GM19395 (cell line): Measurements from ENCODE around the gene MFAP5.

Experiments
- ATAC-seq: cut with Tn5 transposase; IDR thresholded peaks from one replicate; pipeline ENCODE4 v1.9.1; 2021; ENCODE audit warnings: mild to moderate bottlenecking, moderate library complexity; ENCODE audit not compliant: unreplicated experiment

MFAP5 gene, protein sequence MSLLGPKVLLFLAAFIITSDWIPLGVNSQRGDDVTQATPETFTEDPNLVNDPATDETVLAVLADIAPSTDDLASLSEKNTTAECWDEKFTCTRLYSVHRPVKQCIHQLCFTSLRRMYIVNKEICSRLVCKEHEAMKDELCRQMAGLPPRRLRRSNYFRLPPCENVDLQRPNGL

DNA sequence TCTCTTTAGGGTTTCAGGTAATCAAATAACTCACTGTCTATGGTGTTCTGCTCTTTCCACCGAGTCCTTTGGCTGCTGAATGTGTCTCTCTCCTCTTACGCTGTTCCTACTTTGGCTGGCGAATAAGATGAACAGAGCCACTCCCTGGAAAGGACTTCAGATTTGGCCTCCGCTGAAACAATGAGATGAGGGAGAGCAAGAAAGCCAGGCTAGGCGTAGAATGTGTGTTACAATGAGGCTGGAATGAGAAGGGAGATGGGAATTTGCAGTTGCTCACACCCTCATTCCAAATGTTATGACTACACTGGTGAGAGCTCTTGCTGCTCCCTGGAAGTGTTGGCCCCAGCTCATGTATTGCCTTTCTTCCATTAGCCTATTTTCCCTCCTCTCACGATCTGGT lies at the start of gene MFAP5:
MFAP5 (minus strand) TSS at position 234 of the 400 bp plus-strand sequence. CDS start 722 bp downstream, outside the sequence.
- ATAC-seq = no peak

DNA sequence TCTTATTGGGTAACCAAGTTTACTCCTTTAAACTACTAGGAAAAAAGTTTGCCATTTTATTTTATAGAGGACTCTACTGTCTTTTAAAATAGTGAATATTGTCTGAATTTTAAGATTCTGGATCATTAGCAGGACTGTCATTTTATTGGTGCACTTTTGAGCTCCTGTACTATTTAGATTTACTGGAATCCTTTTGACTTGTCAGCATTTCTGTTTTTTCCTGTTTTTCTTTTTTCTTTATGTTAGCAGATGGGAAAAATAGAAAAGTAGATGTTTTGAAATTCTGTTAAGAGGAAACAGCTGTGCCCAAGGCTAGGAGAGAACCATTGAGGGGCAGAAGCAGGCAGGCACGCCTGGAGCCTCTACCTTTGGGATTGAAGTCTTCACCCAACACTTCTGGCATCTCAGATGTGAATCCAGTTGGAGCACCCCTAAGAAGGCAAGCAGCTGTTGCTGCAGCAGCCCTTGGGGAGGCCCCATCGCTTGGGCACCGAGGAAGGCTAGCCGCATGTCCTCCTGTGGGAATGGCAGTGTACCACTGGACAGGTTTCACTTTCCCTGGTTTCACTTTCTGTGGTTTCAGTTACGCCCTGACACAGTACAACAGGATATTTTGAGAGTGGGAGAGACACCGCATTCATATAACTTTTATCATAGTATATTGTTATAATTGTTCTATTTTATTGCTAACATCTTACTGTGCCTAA lies 46.7 kb upstream of the MFAP5 start:
- no peak for ATAC-seq

DNA sequence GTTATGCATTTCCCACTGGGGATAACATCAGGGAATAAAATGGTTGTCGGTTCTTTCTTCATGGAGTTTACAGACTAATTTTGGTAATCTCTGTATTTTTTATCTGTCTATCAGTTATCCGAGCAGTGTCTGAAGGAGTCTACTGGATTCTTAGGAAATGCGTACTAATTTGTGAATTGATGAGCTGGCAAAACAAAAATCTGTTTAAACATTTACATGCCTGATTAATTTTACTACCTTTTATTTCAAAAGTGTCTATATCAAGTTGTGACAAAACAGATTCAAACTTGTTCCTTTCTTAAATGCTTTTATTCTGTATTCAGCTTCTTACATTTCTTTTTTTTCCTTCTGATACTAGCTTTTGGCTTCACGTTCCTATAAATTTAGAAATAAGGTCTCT lies 39.5 kb upstream of the MFAP5 start:
- ATAC-seq = no peak

DNA sequence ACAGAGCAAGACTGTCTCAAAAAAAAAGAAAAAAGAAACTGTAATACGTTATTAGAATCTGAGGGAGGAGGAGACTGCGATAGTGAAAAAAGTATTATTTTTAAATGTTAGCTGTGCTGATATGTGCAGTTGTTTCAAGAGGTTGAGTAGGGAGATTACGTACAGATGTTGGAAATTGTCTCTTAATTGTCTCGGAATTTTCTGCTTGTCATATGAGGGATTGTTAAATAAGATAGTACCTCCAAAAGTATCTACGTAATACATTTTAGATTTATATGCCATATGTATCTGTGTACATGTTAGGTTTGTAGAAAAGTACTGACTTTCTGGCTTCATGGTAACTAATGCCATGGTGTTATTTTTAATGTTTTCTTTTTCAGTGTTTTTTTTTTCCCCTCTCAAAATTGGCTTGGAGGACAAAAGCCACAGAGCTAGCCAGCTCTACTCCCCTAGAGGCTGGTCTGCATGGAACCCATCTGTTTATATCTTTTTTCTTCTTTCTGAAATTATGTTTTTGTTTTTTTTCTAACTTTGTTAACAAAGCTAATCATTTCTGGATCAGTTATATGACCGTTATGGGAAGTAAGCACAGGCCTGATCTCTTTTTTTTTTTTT lies 38.5 kb upstream of the MFAP5 start:
- ATAC-seq = no peak

DNA sequence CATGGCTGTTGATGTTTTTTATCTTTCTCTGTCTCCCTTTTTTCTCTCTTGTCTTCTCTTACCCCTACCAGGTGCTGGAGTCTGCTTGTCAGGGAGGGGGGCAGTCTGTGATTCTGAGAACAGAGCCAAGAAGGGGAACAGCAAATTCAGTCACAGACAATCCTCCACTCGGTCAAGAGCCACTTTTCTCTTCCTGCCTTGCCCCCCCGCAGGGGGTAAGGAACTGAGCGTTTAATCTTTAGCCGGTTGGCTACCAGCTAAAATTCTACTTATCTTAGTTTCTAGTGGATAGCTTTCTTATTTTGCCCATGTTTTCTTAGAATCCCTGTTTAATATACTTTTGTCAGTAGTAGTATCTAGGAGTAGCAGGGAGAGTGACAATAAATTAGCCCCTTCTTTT lies 37.1 kb upstream of the MFAP5 start:
- no peak for ATAC-seq

DNA sequence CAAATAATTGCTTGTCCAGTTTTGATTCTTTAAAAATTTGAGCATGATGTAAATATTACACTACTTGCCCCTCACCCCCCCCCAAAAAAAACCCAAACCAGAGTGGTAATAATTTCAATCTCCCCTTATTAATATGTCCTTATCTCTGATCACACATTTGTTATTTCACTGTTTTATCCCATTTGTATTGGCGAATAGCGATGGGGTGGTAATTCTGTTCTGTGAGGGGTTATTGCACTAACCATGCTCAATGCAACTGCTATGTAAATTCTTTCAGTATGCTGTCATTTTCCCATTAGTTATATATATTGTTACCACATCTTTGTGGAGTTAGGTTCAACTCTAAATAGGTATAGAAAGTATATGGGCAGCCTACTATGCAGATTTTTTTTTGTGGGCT lies 36.3 kb upstream of the MFAP5 start:
- no peak for ATAC-seq

DNA sequence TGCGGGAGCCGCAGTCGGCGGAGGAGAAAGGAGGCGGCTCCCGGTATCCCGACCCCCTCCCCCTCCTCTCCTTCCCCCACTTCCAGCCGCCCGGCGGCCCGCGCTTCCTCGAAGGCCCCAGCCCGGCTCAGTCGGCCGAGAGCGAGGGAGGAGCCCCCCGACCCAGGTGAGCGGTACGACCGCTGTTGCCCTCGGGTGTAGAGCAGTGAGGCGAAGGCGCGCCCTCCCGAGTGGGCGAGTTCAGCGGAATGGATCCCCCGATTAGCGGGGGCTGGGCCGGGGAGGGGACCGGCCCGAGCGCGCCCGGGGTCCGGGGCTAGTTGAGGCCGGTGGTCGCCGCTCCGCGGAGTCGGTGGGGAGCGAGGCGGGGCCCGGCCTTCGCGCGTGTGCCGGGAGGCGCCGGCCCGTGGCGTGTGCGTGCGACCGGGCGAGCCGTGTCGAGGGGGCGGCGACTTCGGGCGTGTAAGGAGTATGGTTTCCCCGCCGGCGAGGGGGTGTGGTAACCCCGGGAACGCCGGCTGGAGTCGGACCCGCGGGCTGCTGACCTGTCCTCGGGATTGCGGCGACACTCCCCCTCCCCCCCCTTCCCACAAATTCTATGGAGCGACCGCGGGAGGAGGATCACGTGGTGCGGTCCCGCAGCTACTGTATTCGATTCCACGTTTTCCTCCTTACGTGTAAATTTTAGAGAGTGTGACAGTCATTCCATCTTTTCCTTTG lies 35.7 kb upstream of the MFAP5 start:
- ATAC-seq = peak; percentile 31

DNA sequence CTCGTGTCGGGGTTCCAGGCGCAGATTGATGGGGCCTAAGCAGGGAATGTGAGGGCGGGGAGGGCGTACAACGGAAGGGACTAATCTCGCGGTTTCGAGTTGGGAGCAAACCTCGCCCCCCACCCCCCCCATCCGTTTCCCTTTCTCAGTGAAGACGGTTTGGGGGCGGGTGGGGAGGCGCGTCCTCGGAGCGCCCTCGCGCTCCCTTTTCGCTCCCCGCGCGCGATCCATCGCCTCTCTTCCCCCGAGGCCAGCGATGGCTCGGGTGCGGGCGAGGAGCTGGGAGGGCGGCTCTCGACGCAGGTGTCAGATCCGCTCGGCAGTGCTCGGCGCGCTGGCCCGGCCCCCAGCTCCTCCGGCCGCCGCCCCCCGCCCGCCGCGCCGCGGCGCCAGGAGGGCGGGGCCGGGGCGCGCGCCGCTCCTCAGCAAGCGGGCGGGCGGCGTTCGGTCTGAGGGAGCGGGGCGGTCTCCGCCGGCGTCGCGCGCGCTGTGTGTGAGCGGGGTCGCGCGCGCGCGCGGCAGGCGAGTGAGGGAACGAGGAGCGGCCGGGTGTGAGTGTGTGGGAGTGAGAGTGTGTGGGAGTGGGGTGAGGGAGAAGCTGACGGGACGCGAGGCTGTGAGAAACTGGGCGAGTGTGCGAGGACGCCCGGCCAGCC lies 35.0 kb upstream of the MFAP5 start, which contains the start of gene RIMKLB:
RIMKLB (plus strand) TSS at position 516 of the 656 bp plus-strand sequence. CDS start 15,876 bp downstream, outside the sequence.
- peak; percentile 75 for ATAC-seq

DNA sequence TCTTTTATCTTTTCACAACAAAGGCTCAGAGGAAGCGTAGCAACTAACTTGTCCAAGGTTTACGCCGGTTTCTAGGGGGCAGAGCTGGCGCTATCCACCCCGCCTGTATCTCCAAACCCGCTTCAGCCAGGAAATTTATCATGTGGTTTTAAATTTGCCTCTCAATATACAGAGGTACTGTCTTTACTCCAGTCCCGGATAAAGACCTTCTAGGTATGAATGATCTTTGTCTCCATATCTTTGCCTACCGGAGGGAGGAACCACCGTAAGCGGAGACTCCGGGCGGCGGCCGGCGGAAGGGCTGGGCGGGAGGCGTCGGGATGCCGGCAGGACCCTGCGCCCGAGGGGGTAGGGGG lies 34.5 kb upstream of the MFAP5 start:
- peak; percentile 18 for ATAC-seq

DNA sequence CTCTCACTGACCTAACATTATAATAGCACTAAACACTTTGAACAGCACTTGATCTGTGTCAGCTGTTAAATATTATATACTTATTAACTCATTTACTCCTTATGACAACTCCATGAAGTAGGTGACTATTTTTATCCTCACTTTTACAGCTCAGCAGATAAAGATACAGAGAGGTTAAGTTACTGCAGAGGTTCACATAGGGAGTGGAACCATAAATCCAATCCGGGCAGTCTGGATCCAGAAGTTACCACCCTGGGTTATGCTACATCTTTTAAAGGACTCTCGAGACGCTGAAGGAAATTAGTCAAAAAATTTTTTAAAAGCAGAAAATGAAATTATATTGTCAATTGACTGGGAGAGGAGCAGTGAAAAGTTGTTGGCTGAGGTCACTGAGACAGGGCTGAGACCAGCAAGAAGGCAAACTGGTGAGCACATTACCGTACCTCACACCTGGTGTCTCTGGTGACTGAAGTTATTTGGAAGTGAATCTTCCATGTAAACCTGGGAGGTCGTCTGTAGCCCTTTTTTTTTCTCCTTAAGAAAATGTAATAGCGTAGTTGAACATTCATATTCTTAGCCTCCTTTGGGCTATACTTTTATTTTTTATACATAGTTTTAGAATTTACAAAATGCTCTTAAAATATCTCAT lies 33.9 kb upstream of the MFAP5 start:
- no peak for ATAC-seq

DNA sequence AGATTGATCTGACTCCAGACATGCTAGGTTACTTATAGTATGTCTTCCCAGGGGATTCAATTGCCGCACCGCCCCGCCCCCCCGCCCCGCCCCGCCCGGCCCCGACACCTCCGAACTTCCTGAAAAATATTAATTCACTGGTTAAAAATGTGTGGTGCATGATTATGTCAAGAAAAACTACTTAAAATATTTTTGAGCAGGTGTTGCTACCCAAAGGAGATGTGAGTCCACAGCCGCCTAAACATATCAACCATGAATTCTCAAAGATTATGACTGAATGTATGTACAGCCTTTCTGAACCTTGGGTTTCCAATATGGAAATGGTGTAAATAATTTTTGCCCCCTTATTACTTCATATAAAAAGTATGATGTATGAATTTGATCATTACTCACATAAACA lies 32.5 kb upstream of the MFAP5 start:
- ATAC-seq = no peak

DNA sequence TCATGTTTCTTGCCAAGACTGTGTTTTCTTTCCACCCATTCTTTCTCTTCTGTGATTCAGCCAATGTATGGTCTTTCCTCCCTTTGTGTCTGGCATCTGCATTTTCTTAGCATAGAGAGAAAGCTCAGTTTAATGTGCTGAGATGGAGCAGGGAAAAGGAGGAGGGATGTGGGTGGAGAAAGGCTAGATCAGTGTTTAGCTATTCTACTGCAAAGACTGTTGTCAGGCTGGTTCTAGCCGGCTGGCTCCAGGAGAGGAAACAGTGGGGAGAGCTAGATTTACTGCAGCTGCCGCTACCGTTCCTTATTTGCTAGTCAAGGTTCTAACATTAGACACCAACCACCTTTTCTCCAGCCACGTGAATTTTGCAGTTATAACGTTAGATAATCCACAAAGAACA lies 29.9 kb upstream of the MFAP5 start:
- no peak for ATAC-seq

DNA sequence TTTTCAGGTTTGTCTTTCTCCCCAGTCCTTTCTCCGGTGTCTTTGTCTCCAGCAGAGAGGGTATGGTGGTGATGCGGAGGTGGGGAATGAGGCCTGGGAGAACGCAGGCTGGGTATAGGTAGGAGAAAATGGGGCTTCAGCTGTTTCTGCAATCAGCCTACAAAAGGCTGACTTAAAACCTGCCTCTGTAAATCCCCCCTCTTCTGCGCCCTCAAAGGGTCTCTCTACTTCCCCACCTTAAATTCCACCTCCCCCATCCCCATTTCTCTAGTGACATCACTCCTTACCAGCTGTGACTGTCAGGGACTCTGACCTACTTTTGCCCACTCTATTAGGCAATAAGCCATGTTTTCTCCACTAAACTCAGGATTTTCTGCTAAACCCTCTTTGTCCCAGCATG lies 27.1 kb upstream of the MFAP5 start:
- ATAC-seq = no peak

DNA sequence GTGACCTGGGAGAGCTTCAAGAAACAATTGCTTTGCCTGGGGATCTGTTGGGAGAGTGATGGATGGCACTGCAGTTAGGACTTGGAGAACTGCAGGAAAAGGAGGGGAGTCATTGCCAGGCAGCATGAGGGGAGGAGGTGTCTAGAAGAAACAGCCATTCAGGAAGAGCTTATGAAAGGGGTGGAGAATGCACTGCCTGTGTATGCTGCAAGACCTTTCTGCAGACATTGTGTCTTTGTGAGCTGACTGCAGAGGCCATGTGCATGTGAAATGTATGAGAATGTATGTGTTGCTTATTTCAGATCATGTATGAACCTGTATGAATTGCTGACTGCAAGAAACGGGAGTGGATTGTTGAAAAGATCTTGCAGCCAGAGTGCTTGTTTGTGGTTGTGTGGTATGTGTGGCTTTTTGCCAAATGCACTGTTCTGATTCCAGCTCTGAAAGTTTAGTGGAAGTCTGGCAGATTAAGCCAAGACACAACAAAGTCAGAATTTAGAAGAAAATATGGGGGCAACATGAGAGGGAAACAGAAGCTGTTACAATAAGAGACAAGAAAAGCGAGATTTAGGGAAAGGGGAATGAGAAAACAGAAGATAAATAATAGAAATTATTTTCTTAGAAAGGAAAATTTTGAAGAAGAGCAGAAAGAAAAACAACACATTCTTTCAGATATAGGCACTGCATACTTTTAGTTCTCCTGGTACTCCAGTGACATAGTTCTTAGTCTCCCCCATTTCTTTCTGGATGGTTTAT lies 25.4 kb upstream of the MFAP5 start:
- no peak for ATAC-seq

DNA sequence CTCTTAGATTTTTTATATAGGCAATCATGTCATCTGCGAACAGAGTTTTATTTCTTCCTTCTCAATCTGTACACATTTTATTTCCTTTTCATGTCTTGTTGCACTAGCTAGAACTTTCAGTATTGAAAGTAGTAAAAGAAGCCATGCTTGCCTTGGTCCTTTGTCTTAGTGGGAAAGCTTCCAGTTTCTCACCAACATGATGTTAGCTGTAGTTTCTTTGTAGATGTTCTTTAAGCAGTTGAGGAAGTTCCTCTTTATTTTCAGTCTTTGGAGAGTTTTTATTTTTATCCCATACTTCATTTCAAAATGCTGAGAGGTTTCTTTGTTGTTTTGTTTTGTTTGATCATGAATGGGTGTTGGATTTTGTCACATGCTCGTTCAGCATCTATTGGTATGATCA lies 22.4 kb upstream of the MFAP5 start:
- ATAC-seq = no peak

DNA sequence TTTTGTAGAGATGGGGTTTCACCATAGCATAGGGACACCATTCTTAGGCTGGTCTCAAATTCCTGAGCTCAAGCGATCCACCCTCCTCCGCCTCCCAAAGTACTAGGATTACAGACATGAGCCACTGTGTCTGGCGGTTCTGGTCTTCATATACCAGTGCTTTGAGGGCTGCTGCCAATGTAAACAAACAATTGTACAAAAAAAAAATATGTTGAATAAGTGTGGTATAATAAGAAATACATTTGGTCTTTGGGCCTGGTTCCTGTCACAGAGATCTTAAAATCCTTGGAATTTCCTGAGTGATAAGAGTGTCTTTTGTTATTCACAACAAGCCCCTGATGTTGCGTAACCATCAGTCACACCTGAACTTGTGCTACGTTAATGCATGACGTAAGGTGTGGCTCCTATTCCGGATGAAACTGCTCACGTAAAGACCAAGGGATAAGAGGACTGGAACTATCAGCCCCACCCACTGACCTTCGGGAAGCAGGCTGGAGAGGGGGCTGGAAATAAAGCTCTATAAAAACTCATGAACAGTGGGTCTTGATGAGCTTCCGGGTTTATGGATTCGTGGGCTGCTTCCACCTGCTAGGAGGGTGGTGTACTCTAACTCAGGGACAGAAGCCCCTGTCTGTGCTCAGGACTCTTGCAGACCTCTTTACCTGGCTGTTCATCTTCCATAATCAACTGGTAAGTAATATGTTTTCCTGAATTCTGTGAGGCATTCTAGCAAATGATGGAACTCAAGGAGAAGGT lies 18.7 kb upstream of the MFAP5 start:
- ATAC-seq = no peak

DNA sequence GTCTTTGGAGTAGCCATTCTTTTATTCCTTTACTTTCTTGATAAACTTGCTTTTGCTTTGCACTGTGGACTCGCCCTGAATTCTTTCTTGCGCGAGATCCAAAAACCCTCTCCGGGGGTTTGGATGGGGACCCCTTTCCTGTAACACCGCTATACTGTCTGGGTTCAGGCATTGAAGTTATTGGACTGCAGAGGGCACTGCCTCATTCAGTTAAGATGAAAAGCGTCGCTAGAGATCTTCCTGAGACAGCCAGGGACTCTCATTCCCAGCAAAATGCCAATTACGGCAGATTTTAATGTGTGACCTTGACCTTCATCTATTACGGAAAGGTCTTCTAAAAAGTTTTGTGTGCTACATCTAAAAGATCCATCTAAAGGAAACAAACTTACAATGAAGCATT lies 17.9 kb upstream of the MFAP5 start:
- ATAC-seq = no peak

DNA sequence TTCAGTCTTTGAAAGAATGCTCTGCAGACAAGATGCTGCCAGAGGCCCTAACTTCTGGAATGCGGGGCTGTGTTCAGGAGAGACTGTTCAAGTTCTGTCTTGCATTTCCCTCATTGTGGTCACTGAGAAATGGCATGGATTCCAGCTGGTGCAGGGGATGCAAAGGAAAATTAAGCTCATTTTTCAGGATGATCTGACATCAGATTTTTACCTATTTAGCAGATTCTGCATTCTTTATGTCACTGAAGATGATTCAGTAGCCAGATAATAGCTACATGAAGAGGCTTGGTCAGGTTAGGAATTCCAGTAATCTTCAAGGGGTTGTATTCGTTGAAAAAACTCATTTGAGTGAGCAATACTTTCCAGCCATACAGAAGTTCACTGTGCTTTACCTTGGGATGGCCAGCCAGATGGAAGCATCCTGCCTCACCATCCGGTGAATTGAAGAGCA lies 16.1 kb upstream of the MFAP5 start:
- ATAC-seq = no peak

DNA sequence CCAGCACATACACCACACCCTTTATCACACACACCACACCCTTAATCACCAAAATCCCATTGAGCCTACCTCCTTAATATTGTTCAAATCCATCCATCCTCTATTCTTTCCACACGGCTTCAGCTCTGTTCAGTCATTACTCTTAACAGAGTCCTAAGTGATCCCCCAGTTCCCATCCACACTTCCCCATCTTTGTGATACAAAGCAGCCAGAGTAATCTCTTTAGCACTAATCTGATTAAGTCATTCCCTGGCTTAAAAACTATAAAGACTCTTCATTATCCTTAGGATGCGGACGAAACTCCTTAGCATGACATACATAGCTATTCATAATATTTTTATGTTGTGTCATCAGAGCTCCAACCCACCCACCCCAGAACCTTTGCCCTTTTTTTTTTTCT lies 14.7 kb upstream of the MFAP5 start:
- ATAC-seq = no peak
